ENCODE data around the gene CYP11A1.

- TF ChIP-seq CTCF (IDR thresholded peaks at IDR 0.05) (no peak), POLR2A (IDR thresholded peaks at IDR 0.05) (no peak)
Observed at GRCh38 chr15:74392902-74393301, 25.5 kb upstream of the CYP11A1 start.

All from esophagus squamous epithelium (tissue), 4 donors.